ENCODE measurements around the gene OXTR.
"Not testable (repeated sequence)": the region's sequence is repeated elsewhere in the genome, so short reads cannot be mapped to it uniquely, and the experiment has no call there.

Gene OXTR

GRCh38 chr3:8739757-8740504 lies 29.5 kb downstream of the OXTR start:
- no peak for DNase-seq

GRCh38 chr3:8738639-8739038 lies 30.8 kb downstream of the OXTR start:
- DNase-seq: no peak

DNA sequence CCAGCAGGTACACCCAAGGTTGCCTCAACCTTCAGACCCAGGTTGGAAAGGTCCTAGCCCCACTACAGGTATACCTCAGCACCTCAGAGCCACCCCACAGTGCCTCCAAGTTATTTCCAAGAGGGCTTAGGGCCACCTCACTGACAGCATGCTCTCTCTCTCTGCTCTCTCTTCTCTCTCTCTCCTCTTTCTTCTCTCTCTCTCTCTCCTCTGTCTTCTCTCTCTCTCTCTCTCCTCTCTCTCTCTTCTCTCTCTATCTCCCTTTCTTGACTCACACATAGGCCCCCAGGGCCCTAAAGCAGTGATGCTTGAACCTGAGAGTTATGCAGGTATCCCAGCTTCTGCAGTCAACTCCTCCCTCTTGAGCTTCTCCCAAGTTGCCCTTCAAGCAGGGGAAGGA lies 31.6 kb downstream of the OXTR start:
- DNase-seq: no peak

DNA sequence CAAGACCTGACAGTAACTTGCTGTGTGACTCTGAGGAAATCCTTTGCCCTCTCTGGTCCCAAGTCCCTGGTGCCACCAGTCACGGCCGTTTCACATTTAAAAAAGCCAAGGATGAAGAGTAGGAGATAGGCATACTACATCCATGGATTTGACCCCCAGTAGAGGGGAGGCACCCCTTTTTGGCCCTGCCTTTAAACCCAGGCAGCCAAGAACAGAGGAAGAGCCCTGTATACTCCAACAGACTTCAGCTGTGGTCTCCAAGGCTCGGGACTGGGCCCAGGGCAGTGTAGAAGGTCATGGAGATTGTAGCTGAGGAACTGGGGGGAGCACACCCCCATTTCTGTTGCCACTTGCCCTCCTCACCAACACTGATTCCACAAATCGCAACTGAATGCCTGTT lies 32.1 kb downstream of the OXTR start:
- DNase-seq: no peak

GRCh38 chr3:8736436-8736835 lies 33.0 kb downstream of the OXTR start:
- DNase-seq: no peak

GRCh38 chr3:8734908-8735307 lies 34.5 kb downstream of the OXTR start:
- no peak for DNase-seq

DNA sequence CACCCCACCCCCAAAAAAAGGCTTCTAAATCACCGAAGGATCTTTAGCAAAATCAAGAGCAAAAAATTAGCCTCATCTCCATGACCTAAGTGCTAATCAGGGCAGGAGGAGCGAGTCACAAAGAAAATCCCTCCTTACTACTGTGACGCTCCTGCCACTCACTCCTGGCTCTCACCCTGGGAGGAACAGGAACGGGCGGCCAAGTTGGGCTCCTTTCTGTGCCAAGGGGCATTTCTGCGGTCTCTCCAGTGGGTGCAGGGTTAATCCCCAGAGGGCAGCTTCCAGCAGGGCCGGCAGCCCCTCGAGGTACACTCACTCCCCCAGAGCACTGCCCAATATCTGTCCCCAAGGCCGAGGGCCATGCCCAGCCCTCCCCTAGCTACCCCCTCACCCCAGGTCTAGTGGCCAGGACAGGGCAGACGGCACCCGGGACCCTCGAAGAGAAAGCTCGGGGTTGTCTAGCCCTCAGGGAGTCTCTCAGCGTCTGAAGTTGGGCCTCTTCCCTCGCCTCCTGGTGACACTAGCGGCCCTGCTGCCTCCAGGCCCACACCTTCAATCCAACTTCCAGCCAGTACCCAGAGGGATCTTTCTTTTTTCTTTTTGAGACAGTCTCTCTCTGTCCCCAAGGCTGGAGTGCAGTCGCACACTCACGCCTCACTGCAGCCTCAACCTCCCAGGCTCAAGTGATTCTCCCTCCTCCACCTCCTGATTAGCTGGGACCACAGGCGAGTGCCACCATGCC lies 35.1 kb downstream of the OXTR start:
- no peak for DNase-seq

- no peak for DNase-seq
These were observed 35.9 kb downstream of the OXTR start, which contains the start of gene CAV3 for GRCh38 chr3:8733332-8734094. Gene CAV3 (plus strand): TSS chr3:8733802. CDS start chr3:8733877, 75 bp downstream.

DNA sequence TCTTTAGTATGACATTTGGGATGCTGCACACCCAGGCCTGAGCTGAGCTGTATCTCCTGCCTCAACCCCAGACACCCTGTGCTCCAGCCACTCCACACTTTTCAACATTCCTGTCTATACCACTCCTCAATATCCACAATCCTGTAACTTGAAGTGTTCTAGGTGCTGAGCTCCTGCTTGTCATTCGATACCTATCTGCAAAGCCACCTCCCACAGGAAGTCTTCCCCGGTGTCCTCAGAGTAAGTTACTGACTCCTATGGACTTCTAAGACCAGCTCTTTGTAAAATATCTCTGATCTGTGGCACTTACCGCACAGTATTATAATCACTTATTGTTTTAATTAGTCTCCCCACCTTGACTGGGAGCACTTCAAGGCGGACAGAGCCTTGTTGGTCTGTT lies 37.0 kb downstream of the OXTR start:
- DNase-seq: no peak

GRCh38 chr3:8730656-8731055 lies 38.8 kb downstream of the OXTR start:
- DNase-seq: no peak

- no peak for DNase-seq
These were observed 39.9 kb downstream of the OXTR start for GRCh38 chr3:8729479-8729878.

DNA sequence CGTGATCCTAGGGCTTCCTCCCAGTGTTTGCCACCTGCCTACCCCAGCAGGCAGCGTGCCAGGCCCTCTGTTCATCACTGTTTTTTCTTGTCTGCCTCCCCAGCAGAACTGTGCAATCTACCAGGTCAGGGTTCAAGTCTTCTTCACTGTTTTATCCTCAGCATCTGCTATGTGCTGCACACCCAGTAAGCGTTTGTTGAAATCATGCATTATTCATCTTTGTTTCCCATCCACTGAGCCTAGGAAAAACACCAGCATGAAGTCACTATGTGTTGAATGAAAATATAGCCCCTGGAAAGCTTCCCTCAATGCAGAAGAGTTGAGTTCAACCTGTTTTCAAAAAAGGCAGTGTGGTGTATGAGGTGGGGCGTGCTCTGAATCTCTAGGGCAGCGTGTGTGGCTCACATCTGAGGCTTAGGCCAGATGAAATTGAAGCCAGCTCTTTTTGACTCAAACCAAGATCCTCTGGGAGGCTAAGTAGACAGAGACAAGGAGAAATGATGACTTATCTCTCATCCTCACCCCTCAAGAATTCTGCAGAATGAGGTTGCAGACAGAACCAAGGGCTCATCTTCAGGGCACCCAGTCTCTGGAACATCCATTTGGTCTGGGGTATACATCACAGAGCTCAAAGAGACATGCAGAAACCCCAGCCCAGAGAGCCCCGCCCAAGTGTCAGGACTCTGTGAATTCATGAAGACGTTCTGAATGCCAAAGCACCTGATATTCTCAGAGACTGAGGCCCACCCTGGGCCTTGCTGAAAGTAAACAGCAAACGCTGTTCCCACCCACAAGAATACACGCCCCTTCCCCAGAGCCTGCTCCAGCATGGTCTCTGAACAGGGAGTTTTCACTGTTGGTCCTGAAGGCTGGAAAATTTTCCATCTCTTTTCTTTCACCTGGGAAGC lies 41.6 kb downstream of the OXTR start:
- DNase-seq: no peak

DNA sequence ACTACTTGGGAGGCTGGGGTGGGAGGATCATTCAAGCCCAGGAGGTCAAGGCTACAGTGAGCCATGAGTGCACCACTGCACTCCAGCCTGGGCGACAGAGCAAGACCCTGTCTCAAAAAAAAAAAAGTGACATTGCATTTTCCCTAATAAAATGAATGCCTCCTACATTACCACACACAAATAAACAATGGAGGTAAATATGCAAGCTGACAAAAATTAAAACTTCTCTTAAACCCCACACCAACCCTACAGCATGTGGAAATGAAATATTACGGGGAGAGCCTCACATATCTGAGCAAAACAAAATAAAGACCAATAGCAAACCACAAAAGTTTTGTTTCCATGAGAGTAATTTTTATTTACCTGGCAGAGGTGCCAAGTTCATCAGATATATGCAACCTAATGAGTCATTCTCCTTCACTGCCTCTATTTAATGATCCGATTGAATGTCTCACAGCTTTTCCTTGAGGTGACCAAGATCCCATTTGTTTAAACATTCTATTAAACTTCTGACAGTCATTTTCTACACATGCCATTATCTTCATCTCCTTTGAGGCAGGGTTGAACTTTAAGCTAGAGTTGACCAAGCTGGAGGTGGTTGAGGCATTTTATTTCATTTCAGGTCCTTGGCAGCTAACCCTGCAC lies 45.2 kb downstream of the OXTR start:
- no peak for DNase-seq

GRCh38 chr3:8723612-8724011 lies 45.8 kb downstream of the OXTR start:
- DNase-seq: no peak

- DNase-seq: no peak
These were observed 46.6 kb downstream of the OXTR start for GRCh38 chr3:8722808-8723207.

DNA sequence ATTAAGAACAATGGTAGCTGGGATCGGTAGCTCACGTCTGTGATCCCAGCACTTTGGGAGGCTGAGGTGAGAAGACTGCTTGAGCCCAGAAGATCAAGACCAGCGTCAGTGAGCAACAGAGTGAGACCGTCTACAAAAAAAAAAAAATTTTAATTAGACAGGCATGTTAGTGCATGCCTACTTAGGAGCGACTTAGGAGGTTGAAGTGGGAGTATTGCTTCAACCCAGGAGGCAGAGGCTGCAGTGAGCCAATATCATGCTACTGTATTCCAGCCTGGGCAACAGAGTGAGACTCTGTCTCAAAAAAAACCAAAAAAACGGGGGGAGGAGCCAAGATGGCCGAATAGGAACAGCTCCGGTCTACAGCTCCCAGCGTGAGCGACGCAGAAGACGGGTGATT lies 53.7 kb downstream of the OXTR start:
- DNase-seq: not testable (repeated sequence)

GRCh38 chr3:8713901-8714759 lies 55.3 kb downstream of the OXTR start:
- no peak for DNase-seq

DNA sequence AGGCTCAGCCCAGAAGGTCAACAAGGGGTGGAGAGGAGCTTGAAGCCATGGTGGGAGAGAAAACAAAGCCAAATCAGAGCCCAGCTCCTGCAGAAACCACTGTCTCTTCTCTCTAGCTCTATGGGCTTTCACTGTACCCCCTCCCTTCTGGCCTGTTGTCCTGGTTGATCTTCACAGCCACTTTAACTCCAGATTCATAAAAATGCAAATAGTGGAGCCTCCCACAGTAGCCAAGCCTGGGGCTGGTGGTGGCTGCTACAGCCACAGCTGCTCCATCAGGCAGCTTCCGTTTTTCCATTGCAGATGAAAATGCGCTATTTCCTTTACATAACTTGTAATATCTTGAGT lies 56.5 kb downstream of the OXTR start:
- DNase-seq: no peak

- no peak for DNase-seq
These were observed 57.1 kb downstream of the OXTR start for GRCh38 chr3:8712045-8712907.
